SK-MEL-5 (cell line): ENCODE results near the gene NEK10. TPM values are rescaled to one million over a fixed set of nuclear protein-coding genes. Genes with fewer than 3 reads are reported as not detected.
"Not testable (repeated sequence)": the region's sequence is repeated elsewhere in the genome, so short reads cannot be mapped to it uniquely, and the experiment has no call there.

Source experiments
- DNase-seq: peaks from one replicate; pipeline ENCODE4 v3.0.0-alpha.2; 2016; ENCODE audit warnings: low read depth, low spot score
- in situ Hi-C: cut with HindIII; loops from 2 replicates; pipeline ENCODE4 v1.10.0; 2016; ENCODE audit warnings: low sequenced_read_pairs, high pct_unique_total_duplicates, low pct_unique_long_range_greater_than_20kb
- polyA plus RNA-seq, 2 experiments: library from polyadenylated mRNA; depleted of rRNA; stranded (reverse); fragments of >200 nt; gene quantifications; 2 replicates each; pipeline ENCODE4 v1.2.3, GENCODE V29; 2015
- total RNA-seq: library from RNA; depleted of rRNA; stranded (reverse); fragments of >200 nt; shearing (Covaris generic); gene quantifications from 2 replicates; pipeline ENCODE4 v1.2.3, GENCODE V29; 2014; rRNA removed

Gene NEK10
- 0.32 TPM in 2 replicates for total RNA-seq
- 0.33 and 0.39 TPM in 2 replicates for polyA plus RNA-seq (2015; cell fraction: cytosol; rRNA removed)
- polyA plus RNA-seq (2015; cell fraction: nucleus; rRNA removed): 1.7 and 4.2 TPM in 2 replicates

GRCh38 chr3:27368831-27369607, at the start of gene NEK10:
Gene NEK10, minus strand, starts transcription at chr3:27369383. Its CDS starts 16,501 bp downstream, at chr3:27352882.
- peak; percentile 94 for DNase-seq
- in situ Hi-C loops: no loop called here

- in situ Hi-C loops: no loop called here
- DNase-seq: no peak
These were observed 46.0 kb upstream of the NEK10 start for GRCh38 chr3:27415202-27415601.

- in situ Hi-C loops: no loop called here
- no peak for DNase-seq
These were observed 23.9 kb upstream of the NEK10 start for GRCh38 chr3:27392950-27393679.

- in situ Hi-C loops: not testable (repeated sequence)
These were observed 23.2 kb upstream of the NEK10 start for GRCh38 chr3:27392414-27392813.

GRCh38 chr3:27391796-27392195, 22.6 kb upstream of the NEK10 start:
- no peak for DNase-seq
- in situ Hi-C loops: no loop called here

More at GRCh38 chr3:27392414-27392813, 23.2 kb upstream of the NEK10 start:
- not testable (repeated sequence) for DNase-seq

GRCh38 chr3:27387625-27388024, 18.4 kb upstream of the NEK10 start:
- DNase-seq: peak; percentile 40
- in situ Hi-C loops: no loop called here

- in situ Hi-C loops: no loop called here
- no peak for DNase-seq
These were observed 16.3 kb upstream of the NEK10 start for GRCh38 chr3:27385504-27385903.

- in situ Hi-C loops: no loop called here
- no peak for DNase-seq
These were observed 15.0 kb upstream of the NEK10 start for GRCh38 chr3:27384191-27384590.

GRCh38 chr3:27380433-27381357, 11.5 kb upstream of the NEK10 start:
- in situ Hi-C loops: no loop called here
- no peak for DNase-seq

- in situ Hi-C loops: no loop called here
- DNase-seq: no peak
These were observed 9.1 kb upstream of the NEK10 start for GRCh38 chr3:27378331-27378730.

GRCh38 chr3:27376109-27376772, 7.1 kb upstream of the NEK10 start:
- in situ Hi-C loops: no loop called here
- DNase-seq: no peak

- in situ Hi-C loops: no loop called here
- no peak for DNase-seq
These were observed 3.1 kb downstream of the NEK10 start for GRCh38 chr3:27366062-27366591.

GRCh38 chr3:27360113-27361078, 8.8 kb downstream of the NEK10 start:
- in situ Hi-C loops: no loop called here
- no peak for DNase-seq

- DNase-seq: no peak
- in situ Hi-C loops: no loop called here
These were observed 10.8 kb downstream of the NEK10 start for GRCh38 chr3:27358372-27358771.

- in situ Hi-C loops: no loop called here
- DNase-seq: peak; percentile 83
These were observed 11.4 kb downstream of the NEK10 start for GRCh38 chr3:27357665-27358258.

GRCh38 chr3:27356976-27357375, 12.2 kb downstream of the NEK10 start:
- in situ Hi-C loops: no loop called here
- no peak for DNase-seq
